HepG2 (cell line): ENCODE results near the gene SMTNL2. TPM values are rescaled to one million over a fixed set of nuclear protein-coding genes. Genes with fewer than 3 reads are reported as not detected.

Experiments used
- ATF5 ChIP-seq: sonication (generic); formaldehyde crosslinking; IDR thresholded peaks from 2 replicates; pipeline ENCODE4 v1.4.0; 2020; ENCODE audit warnings: mild to moderate bottlenecking, low read depth, missing genetic modification reagents
- BCL6 ChIP-seq: IDR thresholded peaks from 2 replicates; pipeline ENCODE4 v1.6.1; 2016; ENCODE audit warnings: missing genetic modification reagents, missing compliant biosample characterization
- CEBPG ChIP-seq: IDR thresholded peaks from 2 replicates; pipeline ENCODE4 v1.6.1; 2016
- ESRRA ChIP-seq: sonication (generic); formaldehyde crosslinking; IDR thresholded peaks from 2 replicates; pipeline ENCODE4 v1.5.1; 2020; ENCODE audit warnings: mild to moderate bottlenecking, low read depth, missing genetic modification reagents
- GFI1 ChIP-seq: sonication (generic); formaldehyde crosslinking; IDR thresholded peaks from 2 replicates; pipeline ENCODE4 v1.5.0; 2020; ENCODE audit warnings: missing genetic modification reagents, mild to moderate bottlenecking, borderline replicate concordance
- MNT ChIP-seq: fragments of 450-650 bp; IDR thresholded peaks from 2 replicates; pipeline ENCODE4 v1.6.1; 2016
- MYC ChIP-seq: sonication (generic); formaldehyde crosslinking; IDR thresholded peaks from 2 replicates; pipeline ENCODE4 v1.9.0; 2021; ENCODE audit warnings: missing genetic modification reagents, borderline replicate concordance
- NCOR1 ChIP-seq: fragments of 200-600 bp; sonication (generic); IDR thresholded peaks from 2 replicates; pipeline ENCODE4 v1.7.0; 2017; ENCODE audit warnings: antibody characterized with exemption, low read length, borderline replicate concordance
- PAXIP1 ChIP-seq: sonication (generic); formaldehyde crosslinking; conservative IDR thresholded peaks from 2 replicates; pipeline ENCODE4 v1.4.0; 2020; ENCODE audit warnings: mild to moderate bottlenecking, missing genetic modification reagents, moderate library complexity
- SIN3B ChIP-seq: fragments of 150-350 bp; IDR thresholded peaks from 2 replicates; pipeline ENCODE4 v1.6.1; 2014; ENCODE audit warnings: low read length
- SOX6 ChIP-seq, 2 experiments: fragments of 450-650 bp in 1 of 2; sonication (generic) in 1 of 2; formaldehyde crosslinking in 1 of 2; IDR thresholded peaks; 2 replicates each; pipeline versions ENCODE4 v1.4.0 to v1.6.1; 2017 to 2020; ENCODE audit warnings: antibody characterized with exemption in 1 of 2, mild to moderate bottlenecking in 1 of 2, missing genetic modification reagents in 1 of 2
- SP2 ChIP-seq: sonication (generic); formaldehyde crosslinking; IDR thresholded peaks from 2 replicates; pipeline ENCODE4 v1.5.1; 2020; ENCODE audit warnings: mild to moderate bottlenecking, missing genetic modification reagents
- TBL1XR1 ChIP-seq: fragments of 150-350 bp; IDR thresholded peaks from 2 replicates; pipeline ENCODE4 v1.6.1; 2014; ENCODE audit warnings: borderline replicate concordance, low read length; ENCODE audit not compliant: partially characterized antibody
- TIGD3 ChIP-seq: sonication (generic); formaldehyde crosslinking; IDR thresholded peaks from 2 replicates; pipeline ENCODE4 v1.5.1; 2020; ENCODE audit warnings: mild to moderate bottlenecking, missing genetic modification reagents, borderline replicate concordance
- ZUFSP ChIP-seq: sonication (generic); formaldehyde crosslinking; IDR thresholded peaks from 2 replicates; pipeline ENCODE4 v1.9.0; 2021; ENCODE audit warnings: missing genetic modification reagents, mild to moderate bottlenecking, borderline replicate concordance
- polyA plus RNA-seq, 8 experiments: library from polyadenylated mRNA; depleted of rRNA in 3 of 8; stranded (reverse) in 7 of 8; unstranded in 1 of 8; fragments of >200 nt; fragmentation: Illumina TruSeq in 4 of 8; extraction: Trizol in 4 of 8; gene quantifications; 2 replicates each; pipeline versions ENCODE4 v1.2.1 to v1.2.3, GENCODE V29; 2011 to 2016; ENCODE audit warnings: low read depth in 4 of 8, missing spikeins in 1 of 8, mixed read lengths in 1 of 8; ENCODE audit not compliant: insufficient read depth in 1 of 8
- total RNA-seq, 5 experiments: library from RNA; depleted of rRNA; stranded (reverse); fragments of >200 nt; fragmentation: Illumina TruSeq; extraction: Trizol; gene quantifications; 2 replicates each; pipeline ENCODE4 v1.2.3, GENCODE V29; 2016; ENCODE audit warnings: low read depth in 1 of 5

The SMTNL2 gene
- total and polyA plus RNA-seq, 2 of the 13 experiments (the other 11 are each of a cell fraction or from before 2014, with no cell fraction given), result 0.41 to 5.1 TPM

- TF ChIP-seq TBL1XR1, result no peak
- no peak for TF ChIP-seq SP2 (CRISPR knock-in tag)
- peak; percentile 54; the same call in 1 of the 2 replicates for TF ChIP-seq PAXIP1
- no peak for TF ChIP-seq SIN3B
- peak; percentile 80 for TF ChIP-seq CEBPG (CRISPR knock-in tag)
- no peak for TF ChIP-seq MYC
- TF ChIP-seq NCOR1, result peak; percentile 78; the same call in 1 of the 2 replicates
- peak; percentile 59 for TF ChIP-seq BCL6
- TF ChIP-seq GFI1 (CRISPR knock-in tag), result 0 out of 2 replicates have a peak, but pooled peaks have one; percentile 62
- no peak for TF ChIP-seq SOX6 (IDR thresholded peaks at IDR 0.05)
- TF ChIP-seq SOX6 (CRISPR knock-in tag; IDR thresholded peaks at IDR 0.05), result peak; percentile 99
- no peak for TF ChIP-seq ZUFSP (CRISPR knock-in tag)
- TF ChIP-seq MNT, result 0 out of 2 replicates have a peak, but pooled peaks have one; percentile 9
- no peak for TF ChIP-seq ATF5 (CRISPR knock-in tag)
- TF ChIP-seq ESRRA (CRISPR knock-in tag), result no peak
- no peak for TF ChIP-seq TIGD3 (CRISPR knock-in tag)
These were observed 64.4 kb downstream of the SMTNL2 start (continued) for GRCh38 chr17:4648741-4649140.
